Natural killer cell (primary cell): ENCODE data around the gene VAMP3. TPM values are rescaled to one million over a fixed set of nuclear protein-coding genes. Genes with fewer than 3 reads are reported as not detected.

Source experiments
- ATAC-seq, 3 donors: fragments of 150-1000 bp in 2 of 3; fragments of 200-7000 bp in 1 of 3; cut with Tn5 transposase; 1 replicate in 1 of 3; 2 replicates in 2 of 3; pipeline ENCODE4 v1.10.0; 2021; ENCODE audit warnings: mild to moderate bottlenecking in 2 of 3, moderate library complexity in 2 of 3
- DNase-seq, 2 donors: peaks; one replicate each; pipeline versions ENCODE4 v3.0.0 to v3.0.0-alpha.2; 2013 to 2021; ENCODE audit warnings: mixed read lengths in 1 of 2
- H3K27ac ChIP-seq: one replicate; pipeline ENCODE4 v1.5.1; 2013; ENCODE audit warnings: mild to moderate bottlenecking, low read length
- H3K27me3 ChIP-seq: one replicate; pipeline ENCODE4 v1.6.1; 2013; ENCODE audit warnings: low read length; ENCODE audit not compliant: control insufficient read depth, insufficient read depth
- H3K36me3 ChIP-seq: one replicate; pipeline ENCODE4 v1.6.1; 2013; ENCODE audit warnings: low read length; ENCODE audit not compliant: control insufficient read depth, insufficient read depth
- H3K4me1 ChIP-seq: one replicate; pipeline ENCODE4 v1.6.1; 2013; ENCODE audit warnings: low read length; ENCODE audit not compliant: control insufficient read depth, insufficient read depth
- H3K4me3 ChIP-seq: one replicate; pipeline ENCODE4 v1.5.1; 2013; ENCODE audit warnings: low read length
- H3K9me3 ChIP-seq: one replicate; pipeline ENCODE4 v1.6.1; 2013; ENCODE audit warnings: low read length; ENCODE audit not compliant: control insufficient read depth, insufficient read depth
- H3K27ac Mint-ChIP-seq, 2 donors: one replicate each; pipeline ENCODE4 v1.8.0; 2022; ENCODE audit warnings: mild to moderate bottlenecking in 2 of 2, mixed read lengths in 2 of 2, moderate library complexity in 1 of 2
- H3K27me3 Mint-ChIP-seq, 2 donors: one replicate each; pipeline ENCODE4 v1.8.0; 2022; ENCODE audit warnings: low read depth in 2 of 2, mixed read lengths in 2 of 2
- H3K36me3 Mint-ChIP-seq: one replicate; pipeline ENCODE4 v1.8.0; 2022; ENCODE audit warnings: mixed read lengths
- H3K4me1 Mint-ChIP-seq, 2 donors: one replicate each; pipeline ENCODE4 v1.8.0; 2022; ENCODE audit warnings: mixed read lengths in 2 of 2
- H3K4me3 Mint-ChIP-seq: one replicate; pipeline ENCODE4 v1.8.0; 2022; ENCODE audit warnings: mild to moderate bottlenecking, moderate library complexity, mixed read lengths
- H3K9me3 Mint-ChIP-seq, 2 donors: one replicate each; pipeline ENCODE4 v1.8.0; 2022; ENCODE audit warnings: mixed read lengths in 2 of 2
- CTCF ChIP-seq: fragments of 200-600 bp; IDR thresholded peaks from one replicate; pipeline ENCODE4 v1.8.0; 2022; ENCODE audit warnings: antibody characterized with exemption
- WGBS: methylation state at CpG from one replicate; pipeline ENCODE4 v1.1.7; 2013; ENCODE audit warnings: missing lambda C conversion rate; ENCODE audit not compliant: insufficient coverage; 5-methylcytosine and 5-hydroxymethylcytosine counted together
- intact Hi-C: fragments of 100-400 bp; cut with micrococcal nuclease; formaldehyde crosslinking; loops from one replicate; pipeline ENCODE4 v1.14.2; 2022
- total RNA-seq, 4 donors: library from RNA; stranded (reverse); fragments of 120-200 nt in 1 of 4; gene quantifications; one replicate each; pipeline versions ENCODE4 v1.2.3 to v1.2.4, GENCODE V29; 2013 to 2022

VAMP3 gene
- total RNA-seq, 3 donors from 2014 or later (not counting 1 experiment from before 2014, with no cell fraction given) = 86.9 to 110 (median 92.2) TPM

GRCh38 chr1:7783826-7784491 lies 12.9 kb downstream of the VAMP3 start, which contains the start of gene PER3:
PER3 (plus strand) TSS chr1:7784291; CDS start chr1:7784878, 587 bp downstream.
- ATAC-seq (peak; percentile 88 to 96 (median 89)), DNase-seq (peak; percentile 94 to 97)
- no peaks in the 10 kb centered on the region for H3K9me3 ChIP-seq
- intact Hi-C loops = loop anchor here (1.0 to 10.0 kb wide), 2 partner anchors 13 to 999 kb away; partner anchors contain the start of genes CAMTA1 and VAMP3
- H3K9me3 Mint-ChIP-seq = no peaks in the 10 kb centered on the region
- WGBS = 1% methylated on average over 90 of the region's 90 CpGs
- peaks cover 35% of the 10 kb centered on the region for H3K4me1 ChIP-seq
- peak within 1 kb of the TSS; percentile 63 for H3K4me3 ChIP-seq
- no peaks in the 10 kb centered on the region for H3K27me3 ChIP-seq
- peaks cover 21 to 25% of the 10 kb centered on the region in 2 donors for H3K4me1 Mint-ChIP-seq
- no peaks in the 10 kb centered on the region for H3K27me3 Mint-ChIP-seq
- H3K36me3 Mint-ChIP-seq = peaks cover 6% of the 10 kb centered on the region
- H3K27ac ChIP-seq = peak within 1 kb of the TSS; percentile 76
- TF ChIP-seq CTCF = no peak
- H3K36me3 ChIP-seq = peaks cover 20% of the 10 kb centered on the region
- peak within 1 kb of the TSS; percentile 57 to 82 for H3K27ac Mint-ChIP-seq
- peak within 1 kb of the TSS; percentile 76 for H3K4me3 Mint-ChIP-seq

GRCh38 chr1:7784492-7785071 lies 13.5 kb downstream of the VAMP3 start:
- Histone ChIP-seq H3K4me1 (peaks cover 35% of the 10 kb centered on the region), H3K27ac (peak overlapping the region; percentile 25), H3K4me3 (no peak overlapping the region), H3K27me3 (no peaks in the 10 kb centered on the region), H3K9me3 (no peaks in the 10 kb centered on the region), H3K36me3 (peaks cover 16% of the 10 kb centered on the region)
- DNase-seq (peak in 1 of 2 donors; percentile 23), ATAC-seq (no peak)
- Mint-ChIP-seq H3K9me3 (no peaks in the 10 kb centered on the region), H3K36me3 (peaks cover 7% of the 10 kb centered on the region), H3K4me1 (peaks cover 21 to 25% of the 10 kb centered on the region in 2 donors), H3K27me3 (no peaks in the 10 kb centered on the region), H3K27ac (peak overlapping the region; percentile 47 to 82), H3K4me3 (peak overlapping the region; percentile 31)
- no peak for TF ChIP-seq CTCF
- 57% methylated on average over 52 of the region's 52 CpGs for WGBS
- intact Hi-C loops = loop anchor here (10.0 kb wide), 1 partner anchor 1000 kb away; the partner anchor contains the start of gene CAMTA1

- no peak overlapping the region for H3K4me3 ChIP-seq
- WGBS = 97% methylated on average over 7 of the region's 7 CpGs
- ATAC-seq = no peak
- peaks cover 13% of the 10 kb centered on the region for H3K36me3 Mint-ChIP-seq
- H3K9me3 Mint-ChIP-seq = no peaks in the 10 kb centered on the region
- H3K9me3 ChIP-seq = no peaks in the 10 kb centered on the region
- peak overlapping the region; percentile 18 for H3K4me3 Mint-ChIP-seq
- H3K36me3 ChIP-seq = peaks cover 12% of the 10 kb centered on the region
- intact Hi-C loops = loop anchor here (10.0 kb wide), 1 partner anchor 1000 kb away; the partner anchor contains the start of gene CAMTA1
- peaks cover 21 to 25% of the 10 kb centered on the region in 2 donors for H3K4me1 Mint-ChIP-seq
- TF ChIP-seq CTCF = no peak
- H3K27me3 ChIP-seq = no peaks in the 10 kb centered on the region
- peaks cover 35% of the 10 kb centered on the region for H3K4me1 ChIP-seq
- peak in 1 of 2 donors; percentile 25 for DNase-seq
- no peaks in the 10 kb centered on the region for H3K27me3 Mint-ChIP-seq
- peak overlapping the region; percentile 47 to 82 for H3K27ac Mint-ChIP-seq
- no peak overlapping the region for H3K27ac ChIP-seq
Observed at GRCh38 chr1:7785108-7785507, 14.0 kb downstream of the VAMP3 start.
